HG03039 (cell line): ENCODE results near the gene EPHB2.
"Not testable (repeated sequence)": the region's sequence is repeated elsewhere in the genome, so short reads cannot be mapped to it uniquely, and the experiment has no call there.

Source experiments
- ATAC-seq: cut with Tn5 transposase; IDR thresholded peaks from one replicate; pipeline ENCODE4 v1.9.1; 2021; ENCODE audit warnings: mild to moderate bottlenecking, moderate library complexity; ENCODE audit not compliant: unreplicated experiment

The EPHB2 gene

DNA sequence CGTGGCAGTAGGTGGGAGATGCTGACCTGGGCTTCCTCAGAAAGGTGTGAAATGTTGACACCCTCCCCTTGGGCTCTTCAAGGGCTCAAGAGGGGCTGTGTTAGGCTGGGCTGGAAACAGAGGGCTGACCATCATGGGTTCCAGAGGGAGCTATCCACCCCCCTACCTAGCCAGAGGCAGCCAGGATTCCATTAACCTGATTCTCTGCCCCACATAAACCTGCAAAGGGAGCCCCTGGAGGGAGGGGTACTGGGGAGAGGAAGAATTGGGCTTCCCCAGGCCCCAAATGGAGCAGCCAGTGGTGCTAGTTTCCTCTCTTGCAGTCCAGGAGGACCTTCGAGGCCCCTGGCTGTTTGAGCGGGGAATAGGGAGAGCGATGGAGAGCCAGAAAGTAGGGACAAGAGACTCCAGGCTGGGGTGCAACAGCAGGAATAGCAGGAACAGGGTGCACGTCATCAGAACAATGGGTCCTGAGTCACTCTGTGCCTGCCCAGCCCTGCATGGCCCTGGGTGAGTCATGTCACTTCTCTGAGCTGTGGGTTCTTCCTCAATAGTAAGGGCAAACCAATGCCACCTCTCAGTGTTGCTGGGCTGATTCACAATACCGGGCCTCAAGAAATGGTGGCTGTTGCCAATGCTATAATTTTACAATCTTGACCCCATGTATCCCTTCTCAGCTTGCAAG lies 121.2 kb downstream of the EPHB2 start:
- ATAC-seq, result no peak

DNA sequence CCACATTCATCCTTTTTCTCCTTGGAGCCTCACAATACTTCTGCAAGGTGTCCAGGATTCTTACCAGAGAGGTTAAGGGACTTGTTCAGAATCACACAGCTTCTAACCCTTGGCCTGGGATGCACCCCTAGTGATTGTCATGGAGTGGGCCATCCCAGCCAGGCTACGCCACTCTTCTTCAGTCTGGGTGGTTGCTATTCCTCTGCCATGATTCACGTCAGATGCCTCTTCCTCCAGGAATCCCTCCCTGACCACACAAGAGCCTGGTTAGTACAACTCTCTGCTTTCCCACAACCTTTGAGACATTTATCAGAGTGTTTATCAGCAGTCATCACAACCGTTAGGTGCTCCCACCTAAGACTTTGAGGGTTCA lies 121.8 kb downstream of the EPHB2 start:
- no peak for ATAC-seq

DNA sequence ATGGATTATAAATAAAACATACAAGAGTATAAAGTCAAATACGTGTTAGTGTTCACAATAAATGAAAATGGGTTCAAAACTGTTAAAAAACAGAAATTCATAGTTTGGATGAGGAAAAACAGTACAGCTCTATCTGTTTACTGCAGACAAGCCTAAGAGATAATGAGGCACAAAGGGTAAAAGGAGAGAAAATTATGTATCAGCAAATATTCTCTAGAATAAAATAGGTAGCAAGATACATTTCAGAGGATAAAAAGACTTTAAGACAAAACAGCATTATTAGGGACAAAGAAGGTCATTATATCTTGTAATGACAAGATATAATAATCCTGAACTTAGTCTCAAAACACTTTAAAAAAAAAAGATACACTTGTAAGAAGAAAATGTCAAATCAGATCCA lies 123.1 kb downstream of the EPHB2 start:
- ATAC-seq, result no peak

DNA sequence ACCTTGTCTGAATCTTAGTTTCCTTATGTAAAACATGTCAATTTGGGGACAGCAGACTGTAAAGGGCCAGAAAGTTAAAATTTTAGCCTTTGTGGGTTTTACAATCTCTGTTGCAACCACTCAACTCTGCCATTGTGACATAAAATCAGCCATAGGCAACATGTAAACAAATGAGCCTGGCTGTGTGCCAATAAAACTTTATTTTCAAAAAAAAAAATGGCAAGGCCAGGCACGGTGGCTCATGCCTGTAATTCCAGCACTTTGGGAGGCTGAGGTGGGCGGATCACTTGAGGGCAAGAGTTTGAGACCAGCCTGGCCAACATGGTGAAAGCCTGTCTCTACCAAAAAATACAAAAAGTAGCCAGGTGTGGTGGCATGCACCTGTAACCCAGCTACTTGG lies 123.8 kb downstream of the EPHB2 start:
- ATAC-seq, result not testable (repeated sequence)

DNA sequence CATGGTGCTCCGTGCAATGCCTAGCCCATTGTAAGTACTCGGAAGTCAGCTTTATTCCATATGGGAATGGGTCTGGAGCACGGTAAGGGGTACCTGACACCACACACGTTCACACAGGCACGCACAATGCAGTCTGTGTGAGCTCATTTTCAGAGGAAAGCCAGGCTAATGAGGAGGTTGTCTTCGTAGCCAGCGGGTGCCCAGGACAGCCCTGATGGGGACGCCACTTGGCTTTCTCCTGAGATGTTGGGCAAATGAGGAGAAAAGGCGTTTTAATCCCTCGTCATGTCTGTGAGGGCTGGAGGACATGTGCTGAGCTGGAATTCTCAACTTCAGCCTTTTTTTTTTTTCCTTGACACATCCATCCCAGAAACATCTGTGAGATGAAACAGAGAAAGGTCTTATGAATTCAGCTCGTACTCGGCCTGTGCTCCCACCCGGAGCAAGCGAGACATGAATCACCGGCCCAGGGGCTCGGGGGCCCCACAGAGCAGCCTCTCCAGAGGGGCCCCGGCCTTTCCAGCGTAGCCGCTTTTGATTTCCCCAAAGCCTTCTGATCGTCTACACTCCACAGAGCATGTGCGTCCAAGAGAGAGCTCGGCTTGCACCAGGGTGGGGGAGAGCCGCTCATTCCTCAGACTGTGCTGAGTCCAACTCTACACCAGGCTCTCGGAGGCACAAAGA lies 125.1 kb downstream of the EPHB2 start:
- ATAC-seq, result no peak

DNA sequence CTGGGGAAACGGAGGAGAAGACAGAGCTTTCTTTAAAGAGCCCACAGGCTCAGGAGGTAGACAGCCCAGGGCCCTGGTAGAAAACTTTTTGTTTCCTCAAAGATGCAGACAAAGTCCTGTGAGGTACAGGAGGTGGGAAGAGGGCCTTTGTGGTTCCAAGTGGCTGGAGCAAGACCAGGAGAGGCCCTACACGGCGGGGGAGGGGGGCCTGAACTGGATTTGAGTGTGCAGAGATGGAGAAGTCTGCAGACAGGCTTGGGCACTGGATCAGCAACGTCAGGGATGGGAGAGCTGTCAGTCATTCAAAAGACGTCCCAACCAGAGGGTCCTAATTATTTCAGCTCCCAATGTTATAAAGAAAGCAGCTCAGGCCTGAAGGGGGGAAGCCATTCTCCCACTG lies 126.2 kb downstream of the EPHB2 start:
- no peak for ATAC-seq

DNA sequence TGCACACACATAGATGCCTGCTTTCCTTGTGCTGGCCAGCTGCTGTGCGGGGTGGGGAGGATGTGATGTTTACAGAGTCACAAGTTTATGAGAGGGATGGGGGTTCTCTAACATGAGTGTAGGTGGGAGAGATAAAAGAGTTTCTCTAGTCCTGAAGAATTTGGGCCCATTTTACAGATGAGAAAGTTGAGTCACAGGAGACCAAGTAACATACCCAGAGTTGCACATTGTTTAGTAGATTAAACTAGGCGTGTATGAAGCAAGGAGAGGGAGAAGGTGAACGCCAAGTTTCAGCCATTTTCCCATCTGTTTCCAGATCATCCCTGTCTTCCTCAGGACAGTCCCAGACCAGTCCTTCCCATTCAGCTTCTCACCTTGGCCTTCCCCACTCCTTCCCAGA lies 126.7 kb downstream of the EPHB2 start:
- ATAC-seq, result no peak

DNA sequence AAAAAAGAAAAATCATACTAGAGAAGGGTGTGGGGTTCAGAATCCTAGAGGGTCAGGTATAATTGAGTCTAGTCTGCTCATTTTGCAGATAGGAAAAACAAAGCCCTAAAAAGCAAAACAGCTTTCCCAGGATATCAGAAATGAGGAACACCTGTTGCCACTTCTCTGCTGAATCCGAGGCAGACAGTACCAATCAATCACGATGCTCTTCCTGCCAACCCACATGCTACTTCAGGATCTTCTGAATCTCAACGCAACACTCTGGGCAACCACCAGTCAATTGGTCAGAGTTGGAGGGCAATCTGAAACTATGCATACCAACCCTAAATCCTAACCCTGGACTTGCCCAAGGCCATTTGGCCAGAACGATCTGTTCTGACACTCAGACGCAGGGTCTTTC lies 128.3 kb downstream of the EPHB2 start:
- ATAC-seq, result no peak

DNA sequence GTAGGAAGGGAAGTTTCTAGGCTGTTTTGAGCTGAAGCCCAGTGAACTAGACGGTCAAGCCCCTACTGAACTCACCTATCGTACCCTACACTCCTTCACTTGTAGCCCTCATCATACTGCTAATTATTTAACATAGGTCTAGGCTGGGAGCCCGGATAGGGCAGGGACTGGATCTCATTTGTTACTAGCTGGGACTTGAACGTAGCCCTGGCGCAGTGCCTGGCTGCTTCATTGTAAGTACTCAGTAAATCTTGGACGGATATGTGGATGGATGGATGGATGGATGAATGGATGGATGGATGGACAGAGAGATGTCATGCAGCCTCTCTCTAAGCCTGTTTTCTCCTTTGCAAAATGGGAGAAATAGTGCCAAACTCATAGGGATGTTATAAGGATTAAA lies 129.2 kb downstream of the EPHB2 start:
- ATAC-seq, result no peak

DNA sequence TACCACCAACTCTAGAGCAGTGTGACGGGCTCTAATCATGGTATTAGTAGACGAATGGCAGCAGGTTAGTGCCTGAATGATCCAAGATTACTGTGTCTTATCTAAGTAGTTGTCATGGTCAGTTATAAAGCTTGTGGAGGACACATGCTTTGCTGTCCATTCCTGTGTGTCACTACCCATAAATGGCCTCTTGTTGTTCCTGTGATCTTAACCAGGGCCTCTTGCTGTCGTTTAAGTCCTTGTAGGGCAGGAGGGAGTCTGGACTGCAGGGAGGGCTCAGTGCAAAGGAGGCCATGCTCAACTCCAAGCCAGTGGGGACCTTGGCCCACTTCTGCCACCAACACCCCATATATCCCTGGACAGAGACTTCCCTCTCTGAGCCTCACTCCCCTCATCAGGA lies 130.5 kb downstream of the EPHB2 start:
- no peak for ATAC-seq

DNA sequence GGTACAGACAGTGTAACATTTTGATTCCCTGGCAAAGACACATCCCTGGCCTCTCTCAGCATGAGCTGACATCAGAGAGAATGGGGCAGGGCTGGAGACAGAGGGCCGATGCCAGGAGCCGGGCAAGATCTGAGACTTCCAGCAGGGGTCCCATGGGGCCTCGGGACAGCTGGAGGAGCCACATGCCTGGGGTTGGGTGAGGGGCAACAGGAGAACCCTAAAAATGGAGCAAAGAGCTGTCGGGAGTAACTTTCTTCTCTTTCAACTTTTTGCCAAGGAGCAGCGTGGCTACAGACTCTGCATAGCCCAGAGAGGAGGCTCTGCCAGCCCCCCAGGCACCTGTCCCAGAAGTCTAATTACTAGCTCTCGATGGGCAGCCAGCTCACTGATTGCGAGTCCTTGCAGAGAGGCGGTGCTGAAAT lies 131.2 kb downstream of the EPHB2 start:
- no peak for ATAC-seq

DNA sequence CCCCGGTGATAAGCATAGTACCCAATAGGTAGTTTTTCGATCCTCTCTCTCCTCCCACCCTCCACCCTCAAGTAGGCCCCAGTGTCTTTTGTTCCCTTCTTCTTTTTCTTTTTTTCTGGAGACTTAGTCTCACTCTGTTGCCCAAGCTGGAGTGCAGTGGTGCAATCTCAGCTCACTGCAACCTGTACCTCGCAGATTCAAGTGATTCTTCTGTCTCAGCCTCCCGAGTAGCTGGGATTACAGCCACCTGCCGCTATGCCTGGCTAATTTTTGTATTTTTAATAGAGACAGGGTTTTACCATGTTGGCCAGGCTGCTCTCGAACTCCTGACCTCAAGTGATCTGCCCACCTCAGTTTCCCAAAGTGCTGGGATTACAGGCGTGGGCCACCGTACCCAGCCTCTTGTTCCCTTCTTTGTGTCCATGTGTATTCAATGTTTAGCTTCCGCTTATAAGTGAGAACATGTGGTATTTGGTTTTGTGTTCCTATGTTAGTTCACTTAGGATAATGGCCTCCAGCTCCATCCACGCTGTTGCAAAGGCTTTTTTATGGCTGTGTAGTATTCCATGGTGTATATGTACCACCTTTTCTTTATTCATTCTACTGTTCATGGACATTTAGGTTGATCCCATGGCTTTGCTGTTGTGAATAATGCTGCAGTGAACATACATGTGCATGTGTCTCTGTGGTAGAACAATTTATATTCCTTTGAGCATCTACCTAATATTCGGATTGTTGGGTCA lies 133.0 kb downstream of the EPHB2 start:
- not testable (repeated sequence) for ATAC-seq

DNA sequence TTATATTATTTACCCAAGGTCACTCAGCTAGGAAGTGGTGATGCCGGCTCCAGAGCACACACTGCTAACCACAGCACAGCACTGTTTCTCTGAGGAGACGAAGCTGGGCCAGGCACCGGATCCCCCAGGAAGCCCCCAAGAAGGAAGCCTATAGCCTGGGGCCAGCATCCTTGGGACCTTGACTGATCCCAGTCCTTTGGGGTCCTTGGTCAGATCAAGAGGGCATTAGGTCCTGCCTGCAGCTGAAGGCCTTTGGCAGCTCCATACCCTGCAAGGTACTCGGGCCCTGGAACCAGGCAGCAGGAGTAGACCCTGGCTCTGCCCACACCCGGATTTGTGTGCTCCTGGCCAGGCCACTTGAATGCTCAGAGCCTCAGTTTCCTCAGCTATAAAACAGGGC lies 134.0 kb downstream of the EPHB2 start:
- ATAC-seq, result no peak

DNA sequence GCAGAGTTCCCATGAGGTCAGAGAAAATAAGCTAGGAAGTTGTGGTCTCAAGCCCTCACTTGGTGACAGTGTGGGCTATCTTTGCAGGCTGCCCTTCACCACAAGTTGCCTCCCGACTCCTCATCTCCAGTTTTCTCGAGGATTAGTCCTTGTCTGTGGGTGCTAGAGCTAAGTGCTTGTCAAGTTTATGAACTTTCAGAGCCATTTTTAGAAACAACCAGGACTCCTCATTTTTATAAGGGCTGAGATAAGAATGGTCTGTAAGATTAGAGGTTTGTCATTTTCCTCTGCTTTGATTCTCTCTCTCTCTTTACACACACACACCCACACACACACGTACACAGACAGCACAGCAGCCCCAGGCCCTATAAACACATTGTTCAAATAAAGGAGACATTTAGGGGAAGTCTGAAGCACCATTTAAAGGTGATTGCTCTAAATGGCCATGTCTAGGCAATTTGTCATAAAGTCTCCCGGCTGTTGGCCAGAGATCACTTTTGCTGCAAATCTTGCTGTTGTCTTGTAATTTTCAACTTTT lies 134.8 kb downstream of the EPHB2 start:
- ATAC-seq, result no peak

DNA sequence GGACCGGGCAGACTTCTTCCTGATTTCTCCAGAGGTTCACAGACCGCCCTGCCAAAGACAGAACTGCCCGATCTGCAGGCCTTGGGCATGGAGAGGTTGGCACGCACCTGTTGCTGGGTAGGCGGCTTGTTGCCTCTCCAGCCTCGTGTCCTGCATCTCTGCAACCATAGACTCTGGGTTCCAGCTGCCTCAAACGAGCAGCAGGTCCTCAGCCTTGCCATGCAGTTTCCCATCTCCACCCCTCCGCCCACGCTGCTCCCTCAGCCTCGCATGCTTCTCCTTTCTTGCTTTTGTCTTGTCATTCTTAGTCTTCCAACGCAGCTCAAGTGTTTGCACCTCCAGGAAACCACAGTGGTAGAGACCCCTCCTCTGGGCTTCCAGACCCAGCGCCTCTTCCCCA lies 135.8 kb downstream of the EPHB2 start:
- ATAC-seq, result no peak

DNA sequence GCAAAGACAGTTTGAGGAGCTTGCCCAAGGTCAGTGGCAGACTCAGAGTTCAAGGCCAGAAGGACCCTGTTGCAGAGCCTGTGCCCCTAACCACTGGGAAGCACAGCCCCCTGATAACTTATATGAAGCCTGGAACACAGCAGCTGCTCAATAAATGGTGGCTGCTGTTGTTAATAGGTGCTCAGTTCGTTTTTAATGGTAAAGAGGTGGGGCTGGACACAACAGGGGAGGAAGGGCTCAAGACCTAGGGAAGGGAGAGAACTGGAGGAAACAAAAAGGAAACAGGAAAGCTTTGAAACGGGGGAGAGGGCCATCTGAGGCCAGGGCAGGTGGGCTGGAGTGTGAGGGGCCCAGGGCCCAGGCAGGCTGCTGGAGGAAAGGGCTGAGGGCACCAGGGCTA lies 136.6 kb downstream of the EPHB2 start:
- ATAC-seq, result no peak

DNA sequence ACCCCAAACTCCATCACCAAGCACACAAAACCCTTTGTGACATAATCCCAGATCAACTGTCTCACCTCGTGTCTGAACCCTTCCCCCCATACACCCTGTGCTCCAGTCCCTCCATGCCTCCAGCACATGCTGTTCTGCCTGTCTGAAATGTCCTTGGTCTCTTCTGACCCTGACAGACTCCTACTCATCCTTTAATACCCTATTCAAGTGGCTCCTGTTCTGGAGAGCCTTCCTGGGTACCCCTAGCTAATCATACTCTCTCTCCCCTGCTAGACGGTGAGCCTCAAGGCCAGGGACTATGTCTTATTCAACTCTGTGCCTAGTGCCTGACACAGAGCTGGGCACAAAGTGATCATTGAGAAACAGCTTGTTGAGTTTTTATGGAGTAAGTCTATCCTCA lies 137.1 kb downstream of the EPHB2 start:
- no peak for ATAC-seq

DNA sequence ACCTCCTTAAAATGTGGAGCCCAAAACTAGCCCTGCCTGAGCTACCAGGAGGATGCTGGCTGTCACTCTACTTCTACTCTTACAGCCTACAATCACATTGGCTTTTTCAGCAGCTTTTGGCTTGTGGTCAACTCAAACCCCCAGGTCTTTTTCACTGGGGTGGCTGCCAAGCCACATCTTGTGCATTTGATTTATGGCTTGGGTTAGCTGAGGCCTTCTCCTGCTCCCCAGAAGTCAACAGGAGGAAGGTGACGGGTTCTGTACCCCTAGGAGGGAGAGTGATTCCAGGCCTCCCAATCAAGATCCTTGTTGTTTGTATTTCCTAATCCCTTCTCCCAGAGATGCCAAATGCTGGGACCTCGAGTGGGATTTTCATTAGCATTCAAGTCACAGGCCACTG lies 137.8 kb downstream of the EPHB2 start:
- ATAC-seq, result no peak

DNA sequence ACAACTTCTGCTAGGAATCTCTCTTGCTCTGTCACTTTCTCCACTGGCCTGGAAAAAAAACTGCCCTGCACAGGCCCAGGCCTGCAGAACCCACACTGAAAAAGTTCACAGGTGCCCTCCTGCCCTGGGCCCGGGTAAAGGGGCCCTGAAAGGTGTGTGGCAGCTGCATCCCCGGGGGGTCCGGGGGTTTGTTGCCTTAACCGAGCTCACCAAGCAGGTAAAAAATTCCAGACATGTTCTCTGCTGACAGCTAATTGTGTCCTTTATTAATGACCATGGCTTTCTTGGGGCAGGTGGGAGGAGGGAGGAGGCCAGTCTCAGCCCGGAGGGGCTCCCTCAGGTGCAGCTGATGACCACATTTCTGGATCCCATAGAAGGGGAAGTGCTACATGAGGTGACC lies 139.1 kb downstream of the EPHB2 start:
- ATAC-seq, result no peak

DNA sequence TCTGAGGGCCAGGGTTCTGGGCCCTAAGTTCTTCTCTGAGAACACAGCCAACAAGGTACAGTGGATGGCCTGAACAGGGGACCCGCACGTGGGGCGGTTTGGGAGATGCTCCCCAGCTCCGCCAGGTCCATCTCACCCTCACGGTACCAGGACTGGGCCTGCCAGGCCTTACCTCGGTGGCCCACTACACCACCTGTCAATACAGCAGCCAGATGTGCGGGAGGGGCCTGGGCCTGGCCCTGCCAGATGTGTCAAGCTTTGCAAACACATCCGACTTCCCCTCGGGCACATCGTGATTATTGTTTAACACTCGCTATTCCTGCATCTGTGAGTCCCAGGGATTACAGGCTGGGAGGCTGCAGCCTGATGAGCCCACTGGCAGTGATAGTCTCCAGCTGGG lies 139.6 kb downstream of the EPHB2 start:
- ATAC-seq, result no peak

DNA sequence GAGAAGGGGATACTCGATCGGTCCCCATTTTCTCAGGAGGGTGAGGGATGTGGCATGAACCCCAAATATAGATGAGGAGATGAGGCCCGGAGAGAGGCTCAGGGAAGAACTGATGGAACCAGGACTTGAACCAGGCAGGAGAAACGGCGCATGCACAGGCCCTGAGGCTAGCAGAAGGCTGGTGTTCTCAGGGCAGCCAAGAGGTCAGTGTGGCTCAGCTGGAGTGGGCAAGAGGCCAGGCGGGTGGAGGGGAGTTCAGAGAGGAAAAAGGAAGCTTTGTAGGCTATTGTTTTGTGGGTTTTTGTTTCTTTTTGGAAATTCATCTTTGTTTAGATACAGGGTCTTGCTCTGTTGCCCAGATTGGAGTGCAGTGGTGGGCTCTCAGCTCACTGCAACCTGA lies 140.0 kb downstream of the EPHB2 start:
- ATAC-seq, result no peak

DNA sequence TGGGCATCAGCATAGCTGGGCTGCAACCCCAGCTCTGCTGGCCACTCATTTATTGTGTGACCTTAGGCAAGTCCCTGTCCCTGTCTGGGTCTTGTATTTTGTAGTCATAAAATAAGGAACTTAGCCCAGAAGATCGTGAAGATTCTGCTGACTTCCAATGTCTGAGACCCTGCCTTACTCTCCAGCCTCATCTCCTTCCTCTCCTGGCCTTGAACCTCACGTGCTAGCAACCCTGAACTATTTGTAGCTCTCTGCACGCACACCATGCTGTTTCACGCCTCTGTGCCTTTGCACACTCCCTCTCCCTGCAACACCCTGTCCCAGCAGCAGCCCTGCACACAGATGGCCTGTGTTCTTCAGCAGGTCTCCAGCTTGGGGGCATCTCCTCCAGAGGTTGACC lies 140.9 kb downstream of the EPHB2 start:
- no peak for ATAC-seq
